ENCODE data around the gene CTIF.
A peak's percentile ranks its signal among the peaks of the same experiment; 100 is the strongest.

Gene CTIF

GRCh38 chr18:48675912-48676311 lies 137.1 kb downstream of the CTIF start:
- DNase-seq (ENCODE audit: low spot score) (no peak), FAIRE-seq (no peak)

- FAIRE-seq (no peak), DNase-seq (ENCODE audit: low spot score) (peak; percentile 17)
Observed at GRCh38 chr18:48676346-48676745, 137.5 kb downstream of the CTIF start.

GRCh38 chr18:48676756-48677368 lies 138.0 kb downstream of the CTIF start:
- DNase-seq (ENCODE audit: low spot score): peak; percentile 21
- FAIRE-seq: no peak

DNA sequence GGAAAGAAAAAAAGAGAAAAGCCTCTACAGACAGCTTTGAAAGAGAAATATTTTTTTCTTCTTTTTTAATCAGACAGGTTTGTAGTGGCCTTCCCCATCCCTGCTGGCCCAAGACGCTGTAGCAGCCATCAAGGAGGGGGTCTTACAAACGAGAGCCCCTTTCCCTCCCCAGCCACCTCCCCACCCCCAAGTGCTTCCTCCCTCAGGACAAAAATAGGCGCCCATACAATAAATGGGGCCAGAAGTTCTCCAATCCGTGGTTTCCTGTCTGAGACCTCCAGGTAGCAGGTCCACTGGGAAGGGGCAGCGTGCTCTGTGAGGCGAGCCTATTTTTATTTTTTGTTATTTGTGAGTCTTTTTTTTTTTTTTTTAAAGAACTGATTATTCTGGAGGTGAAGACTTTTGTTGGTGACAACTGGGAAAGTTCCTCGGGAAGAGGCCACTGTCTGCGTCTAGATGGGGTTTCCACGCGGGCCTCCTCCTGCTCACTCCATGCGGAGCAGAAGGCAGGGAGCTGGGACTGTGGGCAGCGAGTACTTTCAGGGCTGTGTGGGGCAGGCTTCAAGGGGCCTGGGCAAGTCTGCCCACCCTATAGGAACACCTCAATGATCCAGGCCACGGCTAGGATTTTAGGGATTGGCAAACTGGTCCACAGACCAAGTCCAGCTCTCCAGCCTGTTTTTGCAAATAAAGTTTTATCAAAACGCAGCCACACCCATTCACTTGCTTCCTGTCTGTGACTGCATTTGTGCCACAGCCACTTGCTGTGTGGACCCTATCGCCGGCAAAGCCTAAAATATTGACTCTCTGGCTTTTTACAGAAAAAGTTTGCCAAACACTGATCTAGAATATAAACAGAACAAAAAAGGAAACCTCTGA lies 139.6 kb downstream of the CTIF start:
- FAIRE-seq (no peak), DNase-seq (ENCODE audit: low spot score) (no peak)

- FAIRE-seq (no peak), DNase-seq (ENCODE audit: low spot score) (no peak)
Observed at GRCh38 chr18:48679236-48679635, 140.4 kb downstream of the CTIF start.

- FAIRE-seq (no peak), DNase-seq (ENCODE audit: low spot score) (no peak)
Observed at GRCh38 chr18:48680339-48681250, 141.8 kb downstream of the CTIF start.

DNA sequence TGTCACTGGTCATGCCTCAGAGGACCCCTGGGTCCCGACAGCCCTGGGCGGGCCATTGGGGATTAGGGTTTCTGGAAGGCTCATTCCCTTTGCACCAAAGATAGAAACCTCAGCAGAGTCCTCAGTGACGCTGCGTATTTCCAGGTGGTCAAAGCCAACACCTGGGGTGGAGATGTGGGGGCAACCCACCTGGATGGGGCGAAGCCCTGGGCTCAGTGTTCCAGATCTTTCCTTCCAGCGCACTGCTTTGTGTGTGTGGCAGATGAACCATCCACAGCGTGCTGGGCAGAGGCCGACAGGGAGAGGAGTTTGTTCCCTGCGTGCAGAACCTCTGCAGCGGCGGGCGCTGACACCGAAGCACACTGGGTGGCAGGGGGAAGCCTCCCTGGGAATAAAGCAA lies 143.9 kb downstream of the CTIF start:
- DNase-seq (ENCODE audit: low spot score) (no peak), FAIRE-seq (no peak)

GRCh38 chr18:48683197-48683596 lies 144.4 kb downstream of the CTIF start:
- DNase-seq (ENCODE audit: low spot score): no peak
- no peak for FAIRE-seq

- no peak for FAIRE-seq
- no peak for DNase-seq (ENCODE audit: low spot score)
Observed at GRCh38 chr18:48683661-48684060, 144.8 kb downstream of the CTIF start.

DNA sequence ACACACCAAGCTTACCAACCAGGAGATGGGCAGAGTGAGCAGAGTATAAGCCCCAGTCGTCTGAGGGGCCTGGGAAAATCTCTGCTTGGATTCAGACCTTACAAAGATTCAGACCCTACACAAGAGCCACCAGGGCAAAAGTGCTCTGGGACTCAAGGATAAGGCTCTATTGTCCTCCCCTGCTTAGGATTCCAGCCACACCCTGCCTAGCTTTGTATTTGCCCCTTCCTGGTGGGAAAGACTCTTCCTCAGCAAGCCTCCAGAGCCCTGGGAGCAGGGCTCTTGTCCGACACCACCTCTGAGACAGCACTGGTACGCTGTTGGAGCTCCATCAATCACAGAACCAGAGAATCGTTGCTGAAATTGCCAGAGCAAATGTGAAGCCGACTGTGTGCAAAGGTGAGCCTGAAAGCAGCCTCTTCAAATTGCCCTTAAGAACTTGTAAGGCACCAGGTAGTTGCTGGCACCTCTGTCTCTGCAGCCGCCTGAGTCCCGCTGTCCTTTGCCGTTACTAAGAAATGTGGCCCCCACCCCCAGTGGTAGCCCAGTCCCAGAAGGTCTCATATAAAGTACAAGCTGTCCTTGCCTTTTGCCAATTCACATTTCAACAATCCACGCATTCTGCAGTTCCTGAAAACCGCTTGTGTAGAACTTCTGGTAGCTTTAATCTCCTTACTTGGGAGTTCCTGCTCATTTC lies 148.7 kb downstream of the CTIF start:
- no peak for DNase-seq (ENCODE audit: low spot score)
- FAIRE-seq: no peak

DNA sequence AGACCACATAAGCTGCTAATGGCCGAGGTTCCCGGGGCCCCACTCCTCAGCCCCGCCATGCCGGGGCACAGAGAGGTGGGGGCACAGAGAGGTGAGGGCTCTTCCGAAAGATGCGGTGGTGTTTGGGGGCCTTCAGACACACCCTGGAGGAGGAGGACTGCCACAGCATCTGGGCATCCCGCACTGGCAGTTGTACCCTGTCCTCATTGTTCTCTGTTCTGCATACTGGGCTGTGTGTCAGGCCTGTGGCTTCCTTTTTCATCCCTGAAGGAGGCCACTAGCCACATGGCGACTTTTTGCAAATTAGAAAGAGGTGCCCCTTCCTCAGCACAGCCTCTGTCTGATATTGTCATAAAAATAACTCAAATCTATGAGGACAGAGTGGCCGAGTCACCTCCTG lies 150.1 kb downstream of the CTIF start:
- FAIRE-seq (no peak), DNase-seq (ENCODE audit: low spot score) (no peak)

GRCh38 chr18:48689548-48689947 lies 150.7 kb downstream of the CTIF start:
- FAIRE-seq (no peak), DNase-seq (ENCODE audit: low spot score) (no peak)

GRCh38 chr18:48690494-48690893 lies 151.7 kb downstream of the CTIF start:
- FAIRE-seq (no peak), DNase-seq (ENCODE audit: low spot score) (no peak)

DNA sequence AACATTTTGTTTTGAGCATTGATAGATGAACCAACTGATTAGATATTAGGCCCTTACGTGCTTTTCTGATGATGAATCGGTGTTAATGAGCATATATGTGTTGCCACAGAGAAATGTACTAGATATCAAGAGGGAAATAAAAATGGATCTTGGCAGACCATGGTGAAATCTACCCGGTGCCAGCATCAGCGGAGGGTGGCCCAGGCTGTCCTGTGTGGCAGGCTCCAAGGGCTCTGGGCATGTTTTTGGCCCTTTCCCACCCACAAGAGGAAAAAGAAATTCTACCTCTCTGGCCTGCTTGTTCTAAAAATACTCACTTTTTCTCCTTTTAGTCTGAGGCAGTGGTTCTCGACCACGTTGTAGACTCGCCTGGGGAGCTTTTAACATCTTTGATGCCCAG lies 154.2 kb downstream of the CTIF start:
- DNase-seq (ENCODE audit: low spot score) (no peak), FAIRE-seq (no peak)

GRCh38 chr18:48693625-48694262 lies 154.9 kb downstream of the CTIF start:
- FAIRE-seq: no peak
- no peak for DNase-seq (ENCODE audit: low spot score)

GRCh38 chr18:48694295-48694694 lies 155.5 kb downstream of the CTIF start:
- FAIRE-seq: no peak
- no peak for DNase-seq (ENCODE audit: low spot score)

GRCh38 chr18:48695671-48696070 lies 156.8 kb downstream of the CTIF start:
- FAIRE-seq (no peak), DNase-seq (ENCODE audit: low spot score) (no peak)

GRCh38 chr18:48696218-48696617 lies 157.4 kb downstream of the CTIF start:
- FAIRE-seq: no peak

DNA sequence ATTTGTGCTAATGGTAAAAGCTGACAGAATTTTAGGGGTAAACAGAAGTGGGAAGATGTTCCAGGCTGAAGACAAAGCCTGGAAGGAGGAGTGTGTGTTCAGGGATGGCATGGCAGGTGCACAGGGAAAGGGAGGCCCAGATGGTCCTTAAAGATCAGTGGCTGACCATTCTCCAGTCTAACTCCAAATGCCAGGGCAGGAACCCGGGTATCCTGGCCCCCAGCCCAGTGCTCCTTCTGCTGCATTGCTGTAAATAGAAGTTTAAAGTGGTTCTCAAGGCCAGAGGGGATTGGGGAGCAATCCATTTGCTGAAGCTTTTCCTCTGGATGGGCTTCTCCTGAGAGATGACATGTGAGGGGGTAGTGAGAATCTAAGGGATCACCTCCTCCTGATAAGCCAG lies 158.6 kb downstream of the CTIF start:
- no peak for FAIRE-seq

More at GRCh38 chr18:48696218-48696617, 157.4 kb downstream of the CTIF start:
- DNase-seq (ENCODE audit: low spot score): no peak

DNA sequence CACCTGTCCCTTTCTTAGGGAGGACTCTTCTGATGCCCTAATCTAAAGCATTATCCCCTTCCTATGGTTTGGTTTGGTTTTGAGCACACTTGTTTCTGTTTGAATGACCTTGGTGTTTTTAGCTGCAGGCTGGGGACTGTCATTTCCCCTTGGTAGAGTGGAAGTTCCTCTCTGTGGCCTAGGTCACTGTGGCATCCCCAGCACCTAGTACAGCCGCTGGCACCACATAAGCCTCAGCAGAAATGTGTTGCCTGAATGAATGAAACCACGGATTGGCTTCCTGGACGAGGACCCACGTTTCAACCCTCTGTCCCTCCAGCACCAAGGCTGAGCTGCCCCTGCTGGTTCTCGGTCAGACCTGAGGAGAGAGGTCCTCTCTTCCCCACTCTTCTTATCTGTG lies 159.9 kb downstream of the CTIF start:
- no peak for FAIRE-seq
- DNase-seq (ENCODE audit: low spot score): no peak

More for the DNA sequence above, 158.6 kb downstream of the CTIF start:
- DNase-seq (ENCODE audit: low spot score): no peak

- no peak for DNase-seq (ENCODE audit: low spot score)
- no peak for FAIRE-seq
Observed at GRCh38 chr18:48699761-48700160, 160.9 kb downstream of the CTIF start.
